ENCODE results near the gene PACRG.

PACRG gene

GRCh38 chr6:163243692-163244589 is 516.2 kb downstream of the PACRG start:
- no peak for DNase-seq (ENCODE audit: low read depth)

DNA sequence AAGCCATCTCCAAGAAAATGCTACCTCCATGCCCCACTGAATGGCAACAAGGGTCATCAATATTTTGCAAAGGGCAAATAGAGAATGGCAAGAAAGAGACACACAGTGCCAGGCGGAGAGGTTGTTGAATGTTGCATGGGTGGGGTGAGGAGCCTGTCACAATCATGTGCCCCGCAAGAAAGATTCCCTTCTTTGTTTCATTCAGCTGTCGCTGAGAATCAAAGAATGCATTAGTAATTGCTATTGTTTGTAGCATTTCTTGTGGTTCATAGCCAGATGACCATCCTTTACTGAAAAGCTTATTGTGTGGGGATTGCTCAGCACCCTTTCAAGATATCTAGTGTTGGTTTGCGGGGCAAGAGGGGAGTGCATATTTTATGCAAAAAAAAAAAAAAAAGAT is 520.3 kb downstream of the PACRG start:
- no peak for DNase-seq (ENCODE audit: low read depth)

DNA sequence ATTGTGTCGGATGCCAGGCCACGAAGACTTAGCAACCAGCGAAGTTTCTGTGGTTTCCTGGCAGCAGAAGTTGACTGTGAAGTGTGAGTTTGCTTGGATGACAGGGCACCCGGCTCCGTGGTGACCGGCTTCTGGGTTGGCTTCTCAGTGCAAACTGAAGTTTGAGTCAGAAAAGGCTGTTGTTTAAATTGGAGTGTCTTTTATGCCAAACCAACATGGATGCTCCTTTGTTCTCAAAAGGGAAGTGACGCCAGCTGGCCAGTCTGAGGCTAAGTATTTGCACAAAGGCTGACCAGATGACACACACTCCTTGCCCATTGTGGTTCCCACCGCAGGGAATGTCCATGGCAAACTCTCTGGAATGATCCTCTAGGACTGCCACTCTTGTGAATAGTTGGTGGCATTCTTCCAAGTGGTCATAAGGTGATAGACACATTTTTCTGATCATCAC is 521.9 kb downstream of the PACRG start:
- no peak for DNase-seq (ENCODE audit: low read depth)

GRCh38 chr6:163250116-163250515 is 522.3 kb downstream of the PACRG start:
- DNase-seq (ENCODE audit: low read depth): no peak

- DNase-seq (ENCODE audit: low read depth): no peak
Observed at GRCh38 chr6:163252061-163252591, 524.4 kb downstream of the PACRG start.

DNA sequence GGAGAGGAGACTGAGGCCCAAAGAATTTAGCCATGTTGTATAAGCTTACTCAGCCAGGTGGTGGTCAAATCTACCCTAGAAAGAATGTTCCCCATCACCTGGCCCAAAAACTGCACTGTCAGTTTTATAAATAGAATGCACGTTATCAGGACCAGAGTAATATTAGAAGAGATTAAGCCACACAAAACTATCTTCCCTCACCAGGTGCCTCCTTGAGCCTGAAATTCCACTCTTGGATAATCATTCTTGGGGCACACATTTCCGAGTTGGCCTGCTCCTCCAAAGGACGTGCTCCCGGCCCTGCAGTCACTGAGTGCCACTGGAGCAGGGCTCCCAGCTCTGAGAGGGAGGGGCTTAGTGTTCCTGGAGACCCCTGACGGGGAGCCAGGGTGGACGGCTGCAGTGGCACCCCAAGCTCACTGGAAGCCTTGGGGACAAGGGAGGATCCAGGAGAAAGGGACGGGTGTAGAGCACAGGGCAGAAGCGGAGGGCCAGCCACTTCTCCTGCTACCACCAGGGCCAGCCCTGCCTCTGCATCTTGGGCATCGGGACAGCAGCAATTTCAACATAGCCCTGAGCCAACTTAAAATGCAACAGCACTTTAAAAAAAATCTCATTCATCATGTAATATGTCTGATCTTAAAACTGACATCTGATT is 525.9 kb downstream of the PACRG start:
- DNase-seq (ENCODE audit: low read depth): no peak

- no peak for DNase-seq (ENCODE audit: low read depth)
Observed at GRCh38 chr6:163254341-163254835, 526.6 kb downstream of the PACRG start.

- no peak for DNase-seq (ENCODE audit: low read depth)
Observed at GRCh38 chr6:163255265-163255664, 527.5 kb downstream of the PACRG start.

DNA sequence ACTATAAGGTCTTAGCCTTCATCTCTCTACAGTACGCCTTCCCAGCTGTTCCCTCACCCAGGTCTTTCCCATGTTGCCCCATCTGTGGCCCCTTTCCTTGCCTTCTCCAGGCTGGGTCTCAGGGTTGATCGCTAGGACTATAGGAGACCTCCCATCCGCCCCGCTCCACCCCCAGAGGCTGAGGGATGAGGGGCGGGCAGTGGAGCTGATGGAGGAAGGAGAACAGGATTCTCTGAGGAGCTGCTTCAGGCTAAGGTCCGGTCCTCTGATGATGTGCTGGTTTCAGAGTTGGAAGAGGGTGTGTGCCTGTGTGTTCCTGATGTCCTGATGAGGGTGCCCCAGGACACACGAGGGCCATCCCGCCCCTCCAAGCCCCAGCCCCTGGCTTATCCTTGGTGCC is 531.9 kb downstream of the PACRG start:
- DNase-seq (ENCODE audit: low read depth): no peak

DNA sequence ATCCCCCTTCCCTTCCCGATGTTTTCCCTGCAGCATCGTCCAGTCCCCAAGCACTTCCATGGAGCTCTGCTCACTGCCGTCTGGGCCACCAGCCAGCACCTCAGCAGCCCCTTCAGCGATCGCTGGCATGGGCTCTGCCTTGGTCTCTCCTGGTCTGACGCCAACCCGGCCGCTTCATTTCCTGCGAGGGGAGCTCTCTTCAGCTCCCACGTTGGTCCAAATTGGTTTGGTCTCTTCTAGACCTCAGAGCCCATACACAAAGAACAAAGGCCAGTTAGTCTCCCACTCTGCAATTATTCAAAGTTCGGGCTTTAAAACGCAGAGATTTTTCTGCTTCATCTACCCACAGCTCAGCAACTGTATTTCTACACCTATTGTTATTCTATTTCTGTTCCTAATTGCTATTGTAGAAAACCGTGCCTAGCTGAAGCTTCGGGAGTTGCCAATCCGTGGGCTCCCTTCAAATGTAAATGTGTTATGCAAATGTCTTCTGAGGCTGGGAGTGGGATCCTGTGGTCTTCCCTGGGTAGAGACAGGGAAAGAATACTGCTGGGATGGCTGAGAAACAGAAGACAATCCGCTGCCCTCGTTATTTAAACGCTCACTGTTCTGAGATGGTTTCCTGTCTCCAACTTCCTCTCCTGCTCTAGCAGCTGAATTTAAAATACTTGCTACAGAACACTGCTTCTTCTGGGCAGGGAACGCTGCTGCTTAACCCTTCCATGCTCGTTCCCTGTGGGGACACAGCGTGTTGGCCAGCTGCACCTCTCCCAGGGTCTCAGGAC is 532.5 kb downstream of the PACRG start:
- DNase-seq (ENCODE audit: low read depth): no peak

- DNase-seq (ENCODE audit: low read depth): no peak
Observed at GRCh38 chr6:163260911-163261310, 533.1 kb downstream of the PACRG start.

GRCh38 chr6:163261361-163261760 is 533.6 kb downstream of the PACRG start:
- no peak for DNase-seq (ENCODE audit: low read depth)

DNA sequence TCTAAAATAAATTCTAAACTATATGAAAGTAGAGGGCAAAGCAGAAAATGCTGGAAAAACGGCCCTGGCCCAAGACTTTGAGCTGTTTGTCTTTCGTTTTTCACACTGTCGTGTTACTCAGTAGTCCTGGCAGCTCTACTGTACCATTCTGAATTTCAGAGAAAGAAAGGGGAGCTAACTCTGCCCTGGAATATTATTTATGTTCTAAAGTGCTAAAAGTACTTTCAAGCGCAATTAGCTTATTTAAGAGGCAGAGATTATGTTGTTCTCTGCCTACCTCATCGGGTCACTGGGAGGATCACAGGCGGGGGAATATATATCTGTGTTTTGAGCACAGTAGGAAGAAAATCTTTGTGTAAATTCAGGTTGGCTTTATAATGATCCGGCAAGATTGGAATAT is 534.3 kb downstream of the PACRG start:
- no peak for DNase-seq (ENCODE audit: low read depth)

- DNase-seq (ENCODE audit: low read depth): no peak
Observed at GRCh38 chr6:163263196-163263595, 535.4 kb downstream of the PACRG start.

GRCh38 chr6:163263998-163264661 is 536.4 kb downstream of the PACRG start:
- no peak for DNase-seq (ENCODE audit: low read depth)

DNA sequence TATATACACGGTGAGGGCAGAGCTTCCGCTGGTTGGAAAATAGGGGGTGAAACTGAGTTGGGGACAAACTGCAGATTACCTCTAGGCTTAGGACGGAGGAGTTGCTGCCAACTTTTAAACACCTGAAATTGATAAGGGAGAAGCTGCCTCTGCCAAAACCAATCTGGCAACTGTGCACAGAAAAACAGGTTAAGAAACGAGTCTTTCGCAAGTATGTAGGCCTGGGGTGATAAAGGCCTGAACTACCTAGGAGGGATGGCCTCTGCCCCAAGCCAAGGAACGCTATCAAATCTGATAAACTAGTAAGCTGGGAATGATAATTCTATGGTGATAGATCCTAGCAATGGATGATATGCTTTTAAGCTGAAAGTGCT is 536.9 kb downstream of the PACRG start:
- DNase-seq (ENCODE audit: low read depth): no peak

- no peak for DNase-seq (ENCODE audit: low read depth)
Observed at GRCh38 chr6:163281634-163282033, 553.9 kb downstream of the PACRG start.

DNA sequence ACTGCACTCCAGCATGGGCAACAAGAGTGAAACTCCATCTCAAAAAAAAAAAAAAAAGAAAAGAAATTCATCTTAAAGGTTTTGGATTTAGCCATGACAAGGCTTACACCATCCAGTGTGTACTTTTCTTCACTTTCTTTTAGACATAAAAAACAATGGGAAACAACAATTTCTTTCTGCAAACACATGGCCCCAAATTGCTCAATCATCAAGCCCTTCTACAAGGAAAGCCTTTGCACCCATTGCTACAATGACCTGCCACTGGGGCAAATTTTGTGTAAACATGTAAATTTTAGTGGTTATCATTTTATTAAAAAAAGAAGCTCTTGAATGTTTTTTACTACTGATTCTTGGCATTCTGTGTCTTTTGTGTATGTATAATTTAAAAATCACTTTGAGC is 554.9 kb downstream of the PACRG start:
- no peak for DNase-seq (ENCODE audit: low read depth)

GRCh38 chr6:163284151-163284550 is 556.4 kb downstream of the PACRG start:
- DNase-seq (ENCODE audit: low read depth): no peak

DNA sequence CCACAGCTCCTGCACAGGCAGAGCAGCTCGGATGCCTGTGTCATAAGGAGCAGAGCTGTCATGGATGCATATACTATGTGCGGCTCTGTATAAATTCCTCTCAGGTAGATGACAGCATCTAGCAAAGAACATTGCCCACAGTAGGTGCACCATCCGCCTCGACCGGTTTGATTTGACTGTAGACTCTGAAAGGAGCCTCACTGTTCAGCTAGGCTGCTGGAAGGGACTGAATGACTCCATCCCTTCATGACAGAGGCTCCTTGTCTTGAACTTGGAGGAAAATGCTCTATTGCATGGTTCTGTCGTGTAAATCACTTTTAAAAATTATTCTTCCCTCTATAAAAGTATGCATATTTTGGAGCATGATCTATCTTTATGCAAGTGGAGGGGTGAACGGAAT is 557.9 kb downstream of the PACRG start:
- DNase-seq (ENCODE audit: low read depth): no peak

- no peak for DNase-seq (ENCODE audit: low read depth)
Observed at GRCh38 chr6:163287626-163288025, 559.9 kb downstream of the PACRG start.

DNA sequence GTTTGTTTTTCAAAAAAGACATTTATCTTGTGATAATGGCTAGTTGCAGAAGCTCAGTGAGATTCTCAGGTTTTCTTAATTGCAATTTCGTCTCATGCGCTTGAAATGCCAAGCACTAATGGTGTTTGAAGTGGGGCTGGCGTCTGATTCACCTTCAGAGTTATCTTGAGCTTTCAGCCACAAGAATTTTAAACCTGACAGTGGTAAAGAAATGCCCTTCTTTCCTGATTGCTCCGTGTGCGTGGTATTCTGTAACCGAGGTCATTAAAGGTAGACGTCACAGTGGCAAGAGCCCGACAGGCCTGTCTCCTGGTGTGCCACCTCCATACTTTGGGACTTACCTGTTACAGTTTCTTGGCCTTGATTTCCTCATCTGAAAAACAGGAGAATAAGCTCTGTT is 560.3 kb downstream of the PACRG start:
- DNase-seq (ENCODE audit: low read depth): no peak
